HCT116 (cell line): ENCODE data around the gene MATN3. TPM values are rescaled to one million over a fixed set of nuclear protein-coding genes. Genes with fewer than 3 reads are reported as not detected.

Experiments
- ATAC-seq: fragments of 200-7000 bp; cut with Tn5 transposase; 2 replicates; pipeline ENCODE4 v1.9.1; 2020; ENCODE audit warnings: mild to moderate bottlenecking, moderate library complexity
- BruUV-seq: library from RNA; stranded (reverse); fragments of 400-500 nt; replicated peaks from 2 replicates; lab custom pipeline; 2021; lab: Mats Ljungman, UMichigan
- CTCF ChIA-PET: fragments of 300-600 bp; sonication (Branson Sonifier 250); formaldehyde crosslinking; loops from one replicate; lab custom pipeline; 2021; ENCODE audit warnings: antibody characterized with exemption; lab: Charles Lee
- POLR2A ChIA-PET: fragments of 300-600, 350-600 bp; sonication (Branson Sonifier 250); formaldehyde crosslinking; loops from one replicate; lab custom pipeline; 2021; ENCODE audit warnings: antibody characterized with exemption; lab: Charles Lee
- RAD21 ChIA-PET, 2 experiments: fragments of 300-600 bp; sonication (Branson Sonifier 250); formaldehyde crosslinking; loops; one replicate each; lab custom pipeline; 2023; ENCODE audit warnings: low total read pairs in 2 of 2; ENCODE audit not compliant: uncharacterized antibody in 2 of 2, unreplicated experiment in 2 of 2, low non-redundant PET in 1 of 2; lab: Charles Lee
- DNase-seq: peaks from one replicate; pipeline ENCODE4 v3.0.0-alpha.2; 2010; ENCODE audit warnings: low read depth, low spot score
- H2AFZ ChIP-seq: fragments of 200-600 bp; shearing (Covaris generic), sonication (generic); 2 replicates; pipeline ENCODE4 v1.6.1; 2017; ENCODE audit warnings: low read depth, mixed run types, mixed read lengths, antibody characterized with exemption, low read length; ENCODE audit not compliant: poor library complexity, severe bottlenecking
- H3K27ac ChIP-seq: 2 replicates; pipeline ENCODE4 v1.5.1; 2012; ENCODE audit warnings: low read depth, low read length
- H3K27me3 ChIP-seq: fragments of 200-600 bp; sonication (generic); 2 replicates; pipeline ENCODE4 v1.6.1; 2016; ENCODE audit warnings: mixed run types, low read length, mixed read lengths; ENCODE audit not compliant: insufficient read depth
- H3K36me3 ChIP-seq, 2 experiments: fragments of 200-500 bp in 1 of 2; fragments of 200-600 bp in 1 of 2; sonication (Bioruptor generic) in 1 of 2; sonication (generic) in 1 of 2; 2 replicates each; pipeline versions ENCODE4 v1.5.1 to v1.6.1; 2014 to 2016; ENCODE audit warnings: low read length in 2 of 2, inconsistent platforms in 1 of 2, mixed read lengths in 1 of 2, mixed run types in 1 of 2; ENCODE audit not compliant: insufficient read depth in 2 of 2, control insufficient read depth in 1 of 2
- H3K4me1 ChIP-seq, 2 experiments: fragments of 200-600 bp in 1 of 2; sonication (generic) in 1 of 2; 2 replicates each; pipeline versions ENCODE4 v1.5.1 to v1.6.1; 2012 to 2017; ENCODE audit warnings: low read length in 2 of 2, inconsistent platforms in 1 of 2, mild to moderate bottlenecking in 1 of 2, mixed read lengths in 1 of 2, mixed run types in 1 of 2, moderate library complexity in 1 of 2; ENCODE audit not compliant: insufficient read depth in 2 of 2, control insufficient read depth in 1 of 2
- H3K4me2 ChIP-seq: fragments of 200-600 bp; sonication (generic); 2 replicates; pipeline ENCODE4 v1.6.1; 2017; ENCODE audit warnings: mixed run types, low read length, mixed read lengths
- H3K4me3 ChIP-seq, 2 experiments: fragments of 200-600 bp in 1 of 2; sonication (generic) in 1 of 2; replicated peaks in 1 of 2; 2 replicates each; pipeline ENCODE4 v1.5.1; 2011 to 2016; ENCODE audit warnings: low read length in 2 of 2, control low read depth in 1 of 2, low read depth in 1 of 2, mild to moderate bottlenecking in 1 of 2, mixed read lengths in 1 of 2, mixed run types in 1 of 2
- H3K79me2 ChIP-seq: fragments of 200-600 bp; sonication (generic); 2 replicates; pipeline ENCODE4 v1.6.1; 2017; ENCODE audit warnings: mild to moderate bottlenecking, mixed run types, low read length, moderate library complexity, mixed read lengths; ENCODE audit not compliant: insufficient read depth
- H3K9ac ChIP-seq: fragments of 200-600 bp; sonication (generic); 2 replicates; pipeline ENCODE4 v1.6.1; 2016; ENCODE audit warnings: low read length, mixed read lengths
- H3K9me2 ChIP-seq: fragments of 200-600 bp; sonication (generic), shearing (Covaris generic); 2 replicates; pipeline ENCODE4 v1.6.1; 2017; ENCODE audit warnings: mixed run types, mild to moderate bottlenecking, moderate library complexity; ENCODE audit not compliant: insufficient read depth
- H3K9me3 ChIP-seq, 2 experiments: fragments of 200-500 bp in 1 of 2; fragments of 200-600 bp in 1 of 2; sonication (Bioruptor generic) in 1 of 2; sonication (generic) in 1 of 2; 2 replicates each; pipeline ENCODE4 v1.6.1; 2014 to 2017; ENCODE audit warnings: low read length in 2 of 2, mixed read lengths in 2 of 2, inconsistent platforms in 1 of 2, low read depth in 1 of 2, mild to moderate bottlenecking in 1 of 2, mixed run types in 1 of 2, moderate library complexity in 1 of 2; ENCODE audit not compliant: control insufficient read depth in 1 of 2, insufficient read depth in 1 of 2
- H4K20me1 ChIP-seq: fragments of 200-600 bp; sonication (generic), shearing (Covaris generic); 2 replicates; pipeline ENCODE4 v1.6.1; 2017; ENCODE audit warnings: mixed run types, mild to moderate bottlenecking, moderate library complexity; ENCODE audit not compliant: insufficient read depth
- CEBPB ChIP-seq: IDR thresholded peaks from 2 replicates; pipeline ENCODE4 v1.6.1; 2012; ENCODE audit warnings: low read depth
- CTCF ChIP-seq, 3 experiments: fragments of 200-600 bp in 1 of 3; sonication (generic) in 1 of 3; IDR thresholded peaks in 2 of 3; conservative IDR thresholded peaks in 1 of 3; 2 replicates each; pipeline ENCODE4 v1.5.1; 2012 to 2017; ENCODE audit warnings: low read depth in 2 of 3, low read length in 2 of 3, antibody characterized with exemption in 1 of 3, borderline replicate concordance in 1 of 3, control low read depth in 1 of 3, mild to moderate bottlenecking in 1 of 3, mixed read lengths in 1 of 3, mixed run types in 1 of 3, moderate library complexity in 1 of 3; ENCODE audit not compliant: insufficient read depth in 1 of 3
- EZH2phosphoT487 ChIP-seq: fragments of 200-600 bp; IDR thresholded peaks from 2 replicates; pipeline ENCODE4 v1.6.1; 2018; ENCODE audit warnings: antibody characterized with exemption, borderline replicate concordance
- FOSL1 ChIP-seq: IDR thresholded peaks from 2 replicates; pipeline ENCODE4 v1.6.1; 2012; ENCODE audit warnings: low read depth
- JUND ChIP-seq: IDR thresholded peaks from 2 replicates; pipeline ENCODE4 v1.6.1; 2012
- POLR2A ChIP-seq: IDR thresholded peaks from 2 replicates; pipeline ENCODE4 v1.7.0; 2011; ENCODE audit warnings: borderline replicate concordance; ENCODE audit not compliant: insufficient read depth, insufficient read length; ENCODE audit errors: extremely low read depth
- POLR2AphosphoS5 ChIP-seq: IDR thresholded peaks from 2 replicates; pipeline ENCODE4 v1.6.1; 2011; ENCODE audit warnings: mild to moderate bottlenecking, low read depth, low read length, moderate library complexity
- REST ChIP-seq: IDR thresholded peaks from 2 replicates; pipeline ENCODE4 v1.6.1; 2012; ENCODE audit warnings: low read depth
- SIN3A ChIP-seq: IDR thresholded peaks from 2 replicates; pipeline ENCODE4 v1.6.1; 2012; ENCODE audit warnings: low read depth
- SP1 ChIP-seq: IDR thresholded peaks from 2 replicates; pipeline ENCODE4 v1.6.1; 2012; ENCODE audit warnings: low read depth
- YY1 ChIP-seq: IDR thresholded peaks from 2 replicates; pipeline ENCODE4 v1.6.1; 2011; ENCODE audit warnings: low read length, low read depth, moderate library complexity, mild to moderate bottlenecking; ENCODE audit not compliant: insufficient replicate concordance; ENCODE audit errors: extremely low read depth
- ZBTB33 ChIP-seq: IDR thresholded peaks from 2 replicates; pipeline ENCODE4 v1.6.1; 2011; ENCODE audit warnings: mild to moderate bottlenecking, low read length, moderate library complexity; ENCODE audit not compliant: insufficient replicate concordance; ENCODE audit errors: extremely low read depth
- ZFX ChIP-seq: fragments of 450-650 bp; IDR thresholded peaks from 2 replicates; pipeline ENCODE4 v1.6.1; 2017
- intact Hi-C: fragments of 100-400 bp; cut with micrococcal nuclease; formaldehyde crosslinking; loops from 2 replicates; pipeline ENCODE4 v1.10.0; 2022
- total RNA-seq: library from RNA; stranded (reverse); gene quantifications from one replicate; pipeline ENCODE4 v1.2.1, GENCODE V29; 2021; ENCODE audit not compliant: unreplicated experiment

The MATN3 gene
- total RNA-seq, 1 experiment from 2014 or later = not detected

GRCh38 chr2:20034821-20035220 lies 22.4 kb upstream of the MATN3 start:
- POLR2A ChIA-PET = no interaction called here
- intact Hi-C loops = no loop called here
- Histone ChIP-seq H3K36me3 (peaks cover 30 to 42% of the 10 kb centered on the region in 2 experiments), H3K9me2 (no peaks in the 10 kb centered on the region), H4K20me1 (no peaks in the 10 kb centered on the region), H3K9ac (no peak overlapping the region), H2AFZ (no peak overlapping the region), H3K27me3 (no peaks in the 10 kb centered on the region), H3K79me2 (no peaks in the 10 kb centered on the region), H3K4me3 (no peak overlapping the region), H3K9me3 (no peaks in the 10 kb centered on the region), H3K4me2 (no peak overlapping the region), H3K27ac (no peak overlapping the region), H3K4me1 (no peaks in the 10 kb centered on the region)
- ATAC-seq = no peak
- RAD21 ChIA-PET = no interaction called here
- BruUV-seq = no TSS peak
- TF ChIP-seq ZBTB33 = no peak
- no peak for TF ChIP-seq EZH2phosphoT487
- TF ChIP-seq CEBPB = no peak
- no peak for TF ChIP-seq SP1
- no peak for TF ChIP-seq ZFX
- TF ChIP-seq POLR2AphosphoS5 = no peak
- TF ChIP-seq FOSL1 = no peak
- no peak for TF ChIP-seq POLR2A
- TF ChIP-seq REST = no peak
- TF ChIP-seq YY1 = no peak
- no peak for TF ChIP-seq JUND
- no peak for TF ChIP-seq SIN3A
- no peak for TF ChIP-seq CTCF (IDR thresholded peaks at IDR 0.05 in 2 of 3, conservative IDR thresholded peaks at IDR 0.05 in 1 of 3; ENCODE audit: borderline replicate concordance in 1 of 3, insufficient read depth in 1 of 3, low read depth in 2 of 3, low read length in 2 of 3)
- CTCF ChIA-PET = no interaction called here
- no peak for DNase-seq
